RWPE2 (cell line): ENCODE results near the gene IGDCC3.

ENCODE experiments used
- ATAC-seq: fragments of 200-7000 bp; cut with Tn5 transposase; 3 replicates; pipeline ENCODE4 v1.9.1; 2021; ENCODE audit warnings: low read depth
- DNase-seq: peaks from one replicate; pipeline ENCODE4 v3.0.0-alpha.2; 2020; ENCODE audit warnings: low spot score
- H3K27ac ChIP-seq: fragments of 450-650 bp; 2 replicates; pipeline ENCODE4 v1.5.1; 2017; ENCODE audit warnings: mild to moderate bottlenecking; ENCODE audit not compliant: poor library complexity, severe bottlenecking
- H3K27me3 ChIP-seq: fragments of 250-450 bp; sonication (Bioruptor Pico); 2 replicates; pipeline ENCODE4 v1.5.1; 2021; ENCODE audit warnings: mild to moderate bottlenecking, moderate library complexity; ENCODE audit not compliant: insufficient read depth, poor library complexity, severe bottlenecking
- H3K36me3 ChIP-seq: fragments of 250-450 bp; sonication (Bioruptor Pico); 2 replicates; pipeline ENCODE4 v1.5.1; 2020; ENCODE audit warnings: low read depth, mild to moderate bottlenecking, moderate library complexity
- H3K4me1 ChIP-seq: fragments of 250-450 bp; sonication (Bioruptor Pico); 2 replicates; pipeline ENCODE4 v1.5.1; 2021; ENCODE audit warnings: mild to moderate bottlenecking, moderate library complexity; ENCODE audit not compliant: insufficient read depth, poor library complexity, severe bottlenecking
- H3K4me3 ChIP-seq: fragments of 250-450 bp; sonication (Bioruptor Pico); 2 replicates; pipeline ENCODE4 v1.5.1; 2021; ENCODE audit warnings: mild to moderate bottlenecking, moderate library complexity; ENCODE audit not compliant: severe bottlenecking
- H3K9me3 ChIP-seq: fragments of 250-450 bp; sonication (Bioruptor Pico); 2 replicates; pipeline ENCODE4 v1.5.1; 2021; ENCODE audit warnings: mild to moderate bottlenecking, moderate library complexity; ENCODE audit not compliant: severe bottlenecking
- CTCF ChIP-seq: fragments of 450-650 bp; IDR thresholded peaks from one replicate; pipeline ENCODE4 v1.5.1; 2017; ENCODE audit warnings: mild to moderate bottlenecking, moderate library complexity; ENCODE audit not compliant: poor library complexity, severe bottlenecking

IGDCC3 gene

GRCh38 chr15:65408324-65409035 lies 30.7 kb upstream of the IGDCC3 start:
- Histone ChIP-seq H3K36me3 (no peaks in the 10 kb centered on the region), H3K9me3 (no peaks in the 10 kb centered on the region), H3K4me3 (no peak overlapping the region), H3K27me3 (no peaks in the 10 kb centered on the region), H3K27ac (no peak overlapping the region), H3K4me1 (no peaks in the 10 kb centered on the region)
- DNase-seq (no peak), ATAC-seq (no peak)
- no peak for TF ChIP-seq CTCF

- Histone ChIP-seq H3K27ac (no peak overlapping the region), H3K36me3 (no peaks in the 10 kb centered on the region), H3K9me3 (no peaks in the 10 kb centered on the region), H3K4me1 (no peaks in the 10 kb centered on the region), H3K27me3 (no peaks in the 10 kb centered on the region), H3K4me3 (no peak overlapping the region)
- ATAC-seq (no peak), DNase-seq (no peak)
- no peak for TF ChIP-seq CTCF
Measured at GRCh38 chr15:65406424-65407000, 28.7 kb upstream of the IGDCC3 start.

GRCh38 chr15:65405791-65406423 lies 28.1 kb upstream of the IGDCC3 start:
- Histone ChIP-seq H3K4me1 (no peaks in the 10 kb centered on the region), H3K27me3 (no peaks in the 10 kb centered on the region), H3K27ac (no peak overlapping the region), H3K36me3 (no peaks in the 10 kb centered on the region), H3K4me3 (no peak overlapping the region), H3K9me3 (no peaks in the 10 kb centered on the region)
- ATAC-seq (no peak), DNase-seq (no peak)
- TF ChIP-seq CTCF: no peak

GRCh38 chr15:65404186-65404872 lies 26.5 kb upstream of the IGDCC3 start:
- DNase-seq: no peak
- ATAC-seq: no peak
- no peaks in the 10 kb centered on the region for H3K36me3 ChIP-seq

More at GRCh38 chr15:65404186-65404872, 26.5 kb upstream of the IGDCC3 start:
- no peak for TF ChIP-seq CTCF
- Histone ChIP-seq H3K27me3 (peaks cover 8% of the 10 kb centered on the region), H3K27ac (no peak overlapping the region), H3K9me3 (no peaks in the 10 kb centered on the region), H3K4me3 (no peak overlapping the region), H3K4me1 (no peaks in the 10 kb centered on the region)
